ENCODE measurements around the gene SGSM2. TPM values are rescaled to one million over a fixed set of nuclear protein-coding genes. Genes with fewer than 3 reads are reported as not detected.
A peak's percentile ranks its signal among the peaks of the same experiment; 100 is the strongest.

Gene SGSM2
- total and polyA plus RNA-seq, 2 of the 13 experiments (the other 11 are each of a cell fraction or from before 2014, with no cell fraction given) = 30.4 to 51.3 TPM

GRCh38 chr17:2303204-2304188, 33.8 kb upstream of the SGSM2 start, which contains the start of the genes SMG6 and SRR (continued):
- TF ChIP-seq KAT7 (CRISPR knock-in tag; IDR thresholded peaks at IDR 0.05; ENCODE audit: borderline replicate concordance) = peak; percentile 66; the same call in 1 of the 2 replicates
- peak; percentile 12; the same call in 1 of the 2 replicates for TF ChIP-seq BRF2 (CRISPR knock-in tag; IDR thresholded peaks at IDR 0.05)
- TF ChIP-seq E2F5 (CRISPR knock-in tag; conservative IDR thresholded peaks at IDR 0.05) = peak; percentile 67; the same call in 1 of the 2 replicates
- no peak for TF ChIP-seq SMARCC2 (IDR thresholded peaks at IDR 0.05)
- TF ChIP-seq AHR (CRISPR knock-in tag; IDR thresholded peaks at IDR 0.05) = 0 out of 2 replicates have a peak, but pooled peaks have one; percentile 80
- TF ChIP-seq MIXL1 (CRISPR knock-in tag; IDR thresholded peaks at IDR 0.05) = no peak
- no peak for TF ChIP-seq JDP2 (CRISPR knock-in tag; IDR thresholded peaks at IDR 0.05; ENCODE audit: borderline replicate concordance)
- TF ChIP-seq HDAC1 (CRISPR knock-in tag; IDR thresholded peaks at IDR 0.05) = peak; percentile 45; the same call in 1 of the 2 replicates
- peak; percentile 56; the same call in 1 of the 2 replicates for TF ChIP-seq ZNF543 (CRISPR knock-in tag; IDR thresholded peaks at IDR 0.05)
- TF ChIP-seq, protein P1, sequence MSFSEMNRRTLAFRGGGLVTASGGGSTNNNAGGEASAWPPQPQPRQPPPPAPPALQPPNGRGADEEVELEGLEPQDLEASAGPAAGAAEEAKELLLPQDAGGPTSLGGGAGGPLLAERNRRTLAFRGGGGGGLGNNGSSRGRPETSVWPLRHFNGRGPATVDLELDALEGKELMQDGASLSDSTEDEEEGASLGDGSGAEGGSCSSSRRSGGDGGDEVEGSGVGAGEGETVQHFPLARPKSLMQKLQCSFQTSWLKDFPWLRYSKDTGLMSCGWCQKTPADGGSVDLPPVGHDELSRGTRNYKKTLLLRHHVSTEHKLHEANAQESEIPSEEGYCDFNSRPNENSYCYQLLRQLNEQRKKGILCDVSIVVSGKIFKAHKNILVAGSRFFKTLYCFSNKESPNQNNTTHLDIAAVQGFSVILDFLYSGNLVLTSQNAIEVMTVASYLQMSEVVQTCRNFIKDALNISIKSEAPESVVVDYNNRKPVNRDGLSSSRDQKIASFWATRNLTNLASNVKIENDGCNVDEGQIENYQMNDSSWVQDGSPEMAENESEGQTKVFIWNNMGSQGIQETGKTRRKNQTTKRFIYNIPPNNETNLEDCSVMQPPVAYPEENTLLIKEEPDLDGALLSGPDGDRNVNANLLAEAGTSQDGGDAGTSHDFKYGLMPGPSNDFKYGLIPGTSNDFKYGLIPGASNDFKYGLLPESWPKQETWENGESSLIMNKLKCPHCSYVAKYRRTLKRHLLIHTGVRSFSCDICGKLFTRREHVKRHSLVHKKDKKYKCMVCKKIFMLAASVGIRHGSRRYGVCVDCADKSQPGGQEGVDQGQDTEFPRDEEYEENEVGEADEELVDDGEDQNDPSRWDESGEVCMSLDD (CRISPR knock-in tag; IDR thresholded peaks at IDR 0.05; ENCODE audit: borderline replicate concordance) = 0 out of 2 replicates have a peak, but pooled peaks have one; percentile 27
- TF ChIP-seq ARID2 (CRISPR knock-in tag; IDR thresholded peaks at IDR 0.05; ENCODE audit: borderline replicate concordance) = no peak
- no peak for TF ChIP-seq NFE2L1 (CRISPR knock-in tag; IDR thresholded peaks at IDR 0.05; ENCODE audit: borderline replicate concordance)
- TF ChIP-seq ZNF776 (CRISPR knock-in tag; IDR thresholded peaks at IDR 0.05) = peak; percentile 82; the same call in 1 of the 2 replicates
- TF ChIP-seq RNF2 (conservative IDR thresholded peaks at IDR 0.05; ENCODE audit: low read depth) = no peak
- no peak; the same call in 2 of the 3 replicates for TF ChIP-seq MXI1 (IDR thresholded peaks at IDR 0.05; ENCODE audit: borderline replicate concordance, low read depth, low read length)
- TF ChIP-seq, protein P2, sequence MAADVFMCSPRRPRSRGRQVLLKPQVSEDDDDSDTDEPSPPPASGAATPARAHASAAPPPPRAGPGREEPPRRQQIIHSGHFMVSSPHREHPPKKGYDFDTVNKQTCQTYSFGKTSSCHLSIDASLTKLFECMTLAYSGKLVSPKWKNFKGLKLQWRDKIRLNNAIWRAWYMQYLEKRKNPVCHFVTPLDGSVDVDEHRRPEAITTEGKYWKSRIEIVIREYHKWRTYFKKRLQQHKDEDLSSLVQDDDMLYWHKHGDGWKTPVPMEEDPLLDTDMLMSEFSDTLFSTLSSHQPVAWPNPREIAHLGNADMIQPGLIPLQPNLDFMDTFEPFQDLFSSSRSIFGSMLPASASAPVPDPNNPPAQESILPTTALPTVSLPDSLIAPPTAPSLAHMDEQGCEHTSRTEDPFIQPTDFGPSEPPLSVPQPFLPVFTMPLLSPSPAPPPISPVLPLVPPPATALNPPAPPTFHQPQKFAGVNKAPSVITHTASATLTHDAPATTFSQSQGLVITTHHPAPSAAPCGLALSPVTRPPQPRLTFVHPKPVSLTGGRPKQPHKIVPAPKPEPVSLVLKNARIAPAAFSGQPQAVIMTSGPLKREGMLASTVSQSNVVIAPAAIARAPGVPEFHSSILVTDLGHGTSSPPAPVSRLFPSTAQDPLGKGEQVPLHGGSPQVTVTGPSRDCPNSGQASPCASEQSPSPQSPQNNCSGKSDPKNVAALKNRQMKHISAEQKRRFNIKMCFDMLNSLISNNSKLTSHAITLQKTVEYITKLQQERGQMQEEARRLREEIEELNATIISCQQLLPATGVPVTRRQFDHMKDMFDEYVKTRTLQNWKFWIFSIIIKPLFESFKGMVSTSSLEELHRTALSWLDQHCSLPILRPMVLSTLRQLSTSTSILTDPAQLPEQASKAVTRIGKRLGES (CRISPR knock-in tag; IDR thresholded peaks at IDR 0.05; ENCODE audit: borderline replicate concordance) = no peak
- no peak for TF ChIP-seq ZNF335 (CRISPR knock-in tag; IDR thresholded peaks at IDR 0.05)
- TF ChIP-seq KLF12 (CRISPR knock-in tag; IDR thresholded peaks at IDR 0.05; ENCODE audit: borderline replicate concordance) = peak; percentile 90; the same call in 1 of the 2 replicates
- TF ChIP-seq ZNF788 (CRISPR knock-in tag; IDR thresholded peaks at IDR 0.05; ENCODE audit: borderline replicate concordance) = peak; percentile 85
- no peak for TF ChIP-seq CREM (IDR thresholded peaks at IDR 0.05)
- TF ChIP-seq CREM (CRISPR knock-in tag; IDR thresholded peaks at IDR 0.05) = no peak

Data from HepG2 (cell line).